ENCODE data around the gene LIMS1. TPM values are rescaled to one million over a fixed set of nuclear protein-coding genes. Genes with fewer than 3 reads are reported as not detected.

Gene LIMS1
- polyA plus RNA-seq, 1 donor (not counting 4 experiments of a cell fraction or from before 2014, with no cell fraction given) = 62.5 TPM

DNA sequence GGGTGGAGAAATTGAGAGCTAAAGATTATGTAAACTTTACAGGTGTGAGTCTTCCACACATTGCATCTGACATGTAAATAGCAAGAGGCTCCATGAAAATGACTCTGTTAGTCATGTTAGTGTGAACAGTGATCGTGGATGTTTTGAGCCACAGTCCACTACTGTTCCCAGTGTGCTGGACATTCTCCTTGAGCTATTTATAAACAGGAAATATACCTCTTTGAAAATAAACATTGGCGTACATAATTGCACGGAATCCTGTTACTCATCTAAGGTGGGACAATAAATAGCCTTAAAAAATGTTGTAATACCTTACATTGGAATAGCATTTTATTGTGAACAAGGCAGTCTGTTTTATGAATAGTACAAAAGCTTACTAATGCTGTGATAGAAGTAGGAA, 37.0 kb downstream of the LIMS1 start:
- H3K27me3 ChIP-seq (ENCODE audit: control insufficient read depth, extremely low read depth, insufficient read depth, low read length) = no peaks in the 10 kb centered on the region
- peaks cover 3% of the 10 kb centered on the region for H4K20me1 ChIP-seq (ENCODE audit: control insufficient read depth, extremely low read depth, insufficient read depth, low read length)
- FAIRE-seq = no peak
- no peak overlapping the region for H3K4me3 ChIP-seq (ENCODE audit: control insufficient read depth in 2 of 3, extremely low read depth in 1 of 3, insufficient read depth in 2 of 3, low read depth in 1 of 3, low read length in 3 of 3)
- TF ChIP-seq EZH2 (IDR thresholded peaks at IDR 0.05; ENCODE audit: low read length) (no peak), CTCF (optimal IDR thresholded peaks at IDR 0.05 in 1 of 3, IDR thresholded peaks at IDR 0.05 in 1 of 3, conservative IDR thresholded peaks at IDR 0.05 in 1 of 3; ENCODE audit: extremely low read depth in 1 of 3, insufficient read depth in 2 of 3, low read length in 3 of 3) (no peak)
- peaks cover 74% of the 10 kb centered on the region for H3K79me2 ChIP-seq (ENCODE audit: control insufficient read depth, insufficient read depth, low read length)
- no peak for DNase-seq (ENCODE audit: low read depth, low spot score)
- H3K4me2 ChIP-seq (ENCODE audit: control insufficient read depth, extremely low read depth, insufficient read depth, low read depth, low read length) = no peak overlapping the region
- H3K9me3 ChIP-seq (ENCODE audit: control insufficient read depth, low read depth, low read length) = no peaks in the 10 kb centered on the region
- dilution Hi-C loops (cut with MboI; ENCODE audit: extremely low pct_ligation_motif_present, low sequenced_read_pairs) = no loop called here
- no peaks in the 10 kb centered on the region for H3K36me3 ChIP-seq (ENCODE audit: control insufficient read depth in 2 of 2, extremely low read depth in 1 of 2, insufficient read depth in 2 of 2, low read length in 2 of 2)
- H3K9me1 ChIP-seq (ENCODE audit: control insufficient read depth, extremely low read depth, insufficient read depth, low read length) = no peaks in the 10 kb centered on the region
- no peak overlapping the region for H3K9ac ChIP-seq (ENCODE audit: control insufficient read depth, extremely low read depth, insufficient read depth, low read length)
- H2AFZ ChIP-seq (ENCODE audit: control insufficient read depth, low read length) = no peak overlapping the region
- H3K4me1 ChIP-seq (ENCODE audit: control insufficient read depth, extremely low read depth, insufficient read depth, low read length) = peaks cover 23% of the 10 kb centered on the region
- H3K27ac ChIP-seq (ENCODE audit: control insufficient read depth, insufficient read depth, low read length) = no peak overlapping the region

DNA sequence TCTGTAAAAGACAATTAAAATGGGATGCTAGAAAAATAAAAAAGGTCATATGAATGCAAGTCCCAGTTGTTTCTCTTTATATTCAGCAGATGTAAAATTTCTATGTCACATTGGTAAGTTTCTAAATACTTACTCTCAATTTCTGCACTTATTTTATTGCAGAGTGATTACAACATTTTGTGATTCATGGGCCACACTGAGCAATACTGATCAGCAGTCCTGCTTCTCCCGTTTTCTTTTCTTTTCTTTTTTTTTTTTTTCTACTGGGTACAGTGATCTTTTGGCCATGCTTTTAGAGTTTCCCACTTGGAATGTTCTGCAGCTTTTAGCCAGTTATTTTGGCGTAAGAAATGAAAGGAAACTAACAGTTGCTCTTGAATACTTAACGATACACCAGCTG, 38.8 kb downstream of the LIMS1 start:
- Histone ChIP-seq H3K9me3 (ENCODE audit: control insufficient read depth, low read depth, low read length) (no peaks in the 10 kb centered on the region), H3K36me3 (ENCODE audit: control insufficient read depth in 2 of 2, extremely low read depth in 1 of 2, insufficient read depth in 2 of 2, low read length in 2 of 2) (no peaks in the 10 kb centered on the region), H2AFZ (ENCODE audit: control insufficient read depth, low read length) (no peak overlapping the region), H3K4me1 (ENCODE audit: control insufficient read depth, extremely low read depth, insufficient read depth, low read length) (peaks cover 23% of the 10 kb centered on the region), H3K9ac (ENCODE audit: control insufficient read depth, extremely low read depth, insufficient read depth, low read length) (no peak overlapping the region), H3K79me2 (ENCODE audit: control insufficient read depth, insufficient read depth, low read length) (peaks cover 74% of the 10 kb centered on the region), H3K9me1 (ENCODE audit: control insufficient read depth, extremely low read depth, insufficient read depth, low read length) (no peaks in the 10 kb centered on the region), H3K4me3 (ENCODE audit: control insufficient read depth in 2 of 3, extremely low read depth in 1 of 3, insufficient read depth in 2 of 3, low read depth in 1 of 3, low read length in 3 of 3) (no peak overlapping the region), H3K4me2 (ENCODE audit: control insufficient read depth, extremely low read depth, insufficient read depth, low read depth, low read length) (no peak overlapping the region), H3K27me3 (ENCODE audit: control insufficient read depth, extremely low read depth, insufficient read depth, low read length) (no peaks in the 10 kb centered on the region), H4K20me1 (ENCODE audit: control insufficient read depth, extremely low read depth, insufficient read depth, low read length) (peaks cover 3% of the 10 kb centered on the region), H3K27ac (ENCODE audit: control insufficient read depth, insufficient read depth, low read length) (peak overlapping the region; percentile 59)
- dilution Hi-C loops (cut with MboI; ENCODE audit: extremely low pct_ligation_motif_present, low sequenced_read_pairs) = no loop called here
- FAIRE-seq (no peak), DNase-seq (ENCODE audit: low read depth, low spot score) (no peak)
- no peak for TF ChIP-seq EZH2 (IDR thresholded peaks at IDR 0.05; ENCODE audit: low read length)
- no peak for TF ChIP-seq CTCF (optimal IDR thresholded peaks at IDR 0.05 in 1 of 3, IDR thresholded peaks at IDR 0.05 in 1 of 3, conservative IDR thresholded peaks at IDR 0.05 in 1 of 3; ENCODE audit: extremely low read depth in 1 of 3, insufficient read depth in 2 of 3, low read length in 3 of 3)
